ENCODE results near the gene HPSE.
"Not testable (repeated sequence)": the region's sequence is repeated elsewhere in the genome, so short reads cannot be mapped to it uniquely, and the experiment has no call there.

HPSE gene

DNA sequence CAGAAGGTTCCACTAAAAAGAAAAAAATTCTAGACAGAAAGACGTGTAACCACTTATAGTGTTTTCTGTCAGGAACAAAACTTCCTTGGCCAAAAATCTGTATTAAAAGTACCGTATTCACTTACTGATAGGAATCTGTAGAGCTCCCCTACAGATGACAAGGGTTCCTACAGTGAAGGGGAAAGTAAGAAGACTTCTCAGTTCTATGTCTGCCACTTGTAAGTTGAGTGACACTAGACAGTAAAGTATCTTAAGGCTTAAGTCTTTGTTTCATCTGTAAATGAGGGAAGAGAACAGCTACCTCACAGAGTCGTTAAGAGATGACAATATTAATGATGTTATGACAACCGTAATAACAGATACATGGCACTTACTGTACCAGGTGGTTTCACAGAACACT is 53.3 kb downstream of the HPSE start:
- DNase-seq: no peak

DNA sequence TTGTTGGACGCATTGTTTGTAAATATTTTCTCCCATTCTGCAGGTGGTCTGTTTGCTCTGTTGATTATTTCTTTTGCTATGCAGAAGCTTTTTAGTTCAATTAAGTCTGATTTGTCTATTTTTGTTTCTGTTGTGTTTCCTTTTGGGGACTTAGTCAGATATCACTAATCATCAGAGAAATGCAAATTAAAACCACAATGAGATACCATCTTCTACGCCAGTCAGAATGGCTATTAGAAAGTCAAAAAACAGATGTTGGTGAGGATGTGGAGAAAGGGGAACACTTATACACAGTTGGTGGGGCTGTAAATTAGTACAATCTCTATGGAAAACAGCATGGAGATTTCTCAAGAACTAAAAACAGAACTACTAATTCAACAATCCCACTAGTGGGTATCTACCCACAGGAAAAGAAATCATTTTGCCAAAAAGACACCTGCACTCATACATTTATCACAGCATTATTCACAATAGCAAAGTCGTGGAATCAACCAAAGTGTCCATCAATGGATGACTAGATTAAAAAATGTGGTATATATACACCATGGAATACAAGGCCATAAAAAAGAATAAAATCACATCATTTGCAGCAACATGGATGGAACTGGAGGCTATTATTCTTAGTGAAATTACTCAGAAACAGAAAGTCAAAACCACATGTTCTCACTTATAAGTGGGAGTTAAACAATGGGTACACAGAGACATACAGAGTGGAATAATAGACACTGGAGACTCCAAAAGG is 58.2 kb downstream of the HPSE start:
- no peak for DNase-seq

DNA sequence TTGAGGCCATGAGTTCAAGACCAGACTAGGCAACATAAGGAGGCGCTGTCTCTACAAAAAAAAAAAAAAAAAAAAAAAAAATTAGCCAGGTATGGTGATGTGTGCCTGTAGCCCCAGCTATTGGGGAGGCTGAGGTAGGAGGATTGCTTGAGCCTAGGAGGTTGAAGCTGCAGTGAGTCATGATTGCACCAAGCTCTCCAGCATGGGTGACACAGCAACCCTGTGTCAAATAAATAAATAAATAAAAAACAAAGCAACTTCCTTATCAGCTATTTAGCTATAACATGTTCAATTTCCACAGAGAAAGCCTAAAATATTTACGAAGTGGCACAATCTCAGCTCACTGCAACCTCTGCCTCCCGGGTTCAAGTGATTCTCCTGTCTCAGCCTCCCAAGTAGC is 60.7 kb downstream of the HPSE start:
- DNase-seq: not testable (repeated sequence)

DNA sequence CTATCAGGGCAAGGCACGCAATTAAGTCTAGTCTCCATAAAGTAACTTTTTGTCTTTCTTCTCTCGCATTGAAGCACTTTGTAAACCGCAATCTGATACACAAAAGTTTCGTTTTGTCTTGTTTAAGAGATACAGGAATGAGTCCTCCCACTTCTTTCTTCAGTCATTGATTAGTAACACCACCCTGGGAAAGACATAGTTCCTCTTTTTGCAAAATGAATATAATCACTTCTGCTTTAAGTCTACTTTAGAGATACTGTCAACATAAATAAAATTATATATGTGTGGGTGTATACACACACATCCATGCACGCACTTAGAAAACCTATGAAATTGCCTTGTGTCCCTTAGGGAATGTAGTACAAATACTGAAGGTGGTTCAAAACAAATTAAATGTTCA is 61.7 kb downstream of the HPSE start:
- no peak for DNase-seq

DNA sequence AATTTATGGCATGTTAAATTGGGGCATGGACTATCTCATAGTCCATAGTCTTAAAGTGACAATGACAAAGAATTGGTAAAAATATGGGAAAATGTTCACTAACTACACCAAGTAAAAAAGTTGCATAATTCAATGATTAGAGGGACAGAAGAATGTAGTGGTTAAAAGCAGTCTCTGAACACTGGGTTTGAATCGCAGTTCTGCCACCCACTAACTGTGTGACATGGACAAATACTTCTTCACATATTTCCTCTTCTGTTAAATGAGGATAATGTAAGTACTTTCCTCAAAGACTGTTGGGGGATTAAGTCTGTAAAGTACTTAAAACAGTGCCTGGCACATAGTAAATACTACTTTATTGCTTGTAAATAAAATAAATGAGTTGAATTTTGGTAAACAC is 65.4 kb downstream of the HPSE start:
- DNase-seq: no peak

DNA sequence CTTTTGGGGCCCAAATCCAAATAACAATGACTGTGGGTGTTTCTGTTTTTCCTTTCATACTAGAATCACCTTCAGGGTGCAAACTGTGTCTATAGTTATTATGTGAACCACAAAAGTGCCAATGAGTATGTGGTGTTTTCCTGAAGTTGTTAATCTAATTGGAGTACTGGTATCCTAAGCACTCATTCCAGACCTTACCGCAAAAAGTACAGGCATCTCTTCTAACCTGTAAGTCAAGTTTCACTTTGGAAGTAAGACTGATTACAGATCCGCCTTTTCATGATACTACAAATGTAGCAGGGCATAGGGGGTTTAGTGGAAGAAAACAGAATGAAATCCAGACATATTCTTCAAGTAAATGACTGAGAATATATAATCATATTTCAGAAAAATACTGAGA is 66.2 kb downstream of the HPSE start:
- DNase-seq: no peak

DNA sequence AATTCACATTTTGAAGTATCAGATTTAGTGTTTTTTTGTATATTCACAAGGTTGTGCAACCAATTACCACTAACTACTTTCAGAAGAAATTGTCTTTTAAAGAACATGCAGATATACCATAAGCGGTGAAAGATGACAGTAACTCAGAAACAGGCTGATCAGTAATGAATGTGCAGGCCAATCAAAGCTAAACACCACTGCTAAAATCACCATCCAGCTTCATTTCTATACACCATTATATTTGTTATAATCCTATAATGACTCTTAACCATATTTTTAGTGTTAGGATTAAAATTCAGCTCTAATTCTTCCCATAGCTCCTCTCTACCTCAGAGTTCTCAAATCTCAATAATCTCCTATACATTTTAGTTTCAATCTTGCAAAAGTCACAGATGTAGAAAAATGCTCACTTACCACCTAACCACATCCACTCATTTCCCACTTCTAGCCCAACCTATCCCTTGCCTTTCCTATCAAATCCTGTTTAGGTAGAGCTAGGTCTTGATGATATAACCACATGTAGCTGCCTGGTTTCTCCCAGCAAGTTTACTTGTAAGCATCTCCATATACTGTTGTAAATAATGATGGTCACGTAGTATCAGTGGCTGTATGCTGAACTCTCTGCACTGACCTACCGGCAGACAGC is 66.7 kb downstream of the HPSE start:
- no peak for DNase-seq

DNA sequence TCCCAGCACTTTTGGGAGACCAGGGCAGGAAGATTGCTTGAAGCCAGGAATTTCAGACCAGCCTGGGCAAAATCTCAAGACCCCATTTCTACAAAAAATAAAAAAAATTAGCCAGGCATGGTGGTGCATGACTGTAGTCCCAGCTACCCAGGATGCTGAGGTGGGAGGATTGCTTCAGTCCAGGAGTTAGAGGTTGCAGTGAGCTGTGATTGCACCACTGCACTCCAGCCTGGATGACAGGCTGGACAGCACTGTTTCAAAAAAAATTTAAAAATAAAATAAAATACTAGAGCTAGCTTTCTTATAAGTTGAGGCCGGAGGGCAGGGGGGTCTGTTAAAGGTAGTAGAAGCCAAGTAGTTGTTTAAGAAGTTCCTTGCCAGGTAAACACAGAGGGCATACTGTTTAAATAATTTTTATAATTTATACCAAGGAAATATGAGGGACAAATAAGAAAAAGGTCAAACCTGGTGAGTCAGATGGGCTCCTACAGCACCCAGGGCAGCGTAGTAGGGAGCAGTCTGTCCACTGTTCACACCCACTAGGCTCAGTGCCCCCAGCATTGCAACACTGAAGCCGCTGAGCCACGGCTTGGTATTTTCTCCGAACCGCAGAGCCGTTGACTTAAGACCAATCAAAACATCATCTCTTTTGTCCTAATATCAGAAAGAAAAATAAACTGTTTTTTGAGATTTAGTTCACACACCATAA is 67.4 kb downstream of the HPSE start:
- DNase-seq: no peak

DNA sequence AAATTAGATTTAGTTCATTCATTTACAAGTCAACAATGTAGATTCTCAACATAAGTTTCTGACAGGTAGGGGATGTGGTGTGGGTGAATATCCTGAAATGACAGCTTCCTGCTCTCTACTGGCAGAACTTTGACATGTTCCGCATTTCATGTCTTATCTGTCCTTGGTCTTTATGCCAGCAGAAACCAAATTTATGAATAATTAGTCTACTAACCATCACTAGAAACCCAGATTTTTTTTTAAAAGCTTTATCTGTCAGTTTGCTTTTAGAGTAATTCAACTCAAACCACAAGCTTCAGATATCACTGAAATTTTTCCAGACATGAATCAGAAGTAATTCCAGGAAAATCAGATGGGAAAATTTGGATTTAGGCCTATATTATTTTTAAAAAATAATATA is 68.0 kb downstream of the HPSE start:
- DNase-seq: no peak

DNA sequence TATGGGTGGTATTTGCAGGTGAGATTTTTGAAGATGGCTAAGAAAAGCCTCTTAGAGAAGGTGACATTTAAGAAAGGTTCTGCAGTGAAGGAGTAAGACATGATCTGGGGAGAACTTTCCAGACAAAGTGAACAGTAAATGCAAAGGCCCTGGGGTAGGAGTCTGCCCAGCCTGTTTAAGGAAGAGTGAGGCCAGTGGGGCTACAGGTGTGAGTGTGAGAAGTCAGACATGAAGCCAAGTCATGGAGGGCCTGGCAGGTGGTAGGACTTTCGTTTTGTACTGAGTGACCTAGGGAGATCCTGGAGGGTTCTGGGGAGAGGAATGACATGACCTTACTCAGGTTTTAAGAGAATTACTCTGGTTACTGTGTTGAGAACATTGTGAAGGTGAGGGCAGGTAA is 71.5 kb downstream of the HPSE start:
- DNase-seq: no peak

DNA sequence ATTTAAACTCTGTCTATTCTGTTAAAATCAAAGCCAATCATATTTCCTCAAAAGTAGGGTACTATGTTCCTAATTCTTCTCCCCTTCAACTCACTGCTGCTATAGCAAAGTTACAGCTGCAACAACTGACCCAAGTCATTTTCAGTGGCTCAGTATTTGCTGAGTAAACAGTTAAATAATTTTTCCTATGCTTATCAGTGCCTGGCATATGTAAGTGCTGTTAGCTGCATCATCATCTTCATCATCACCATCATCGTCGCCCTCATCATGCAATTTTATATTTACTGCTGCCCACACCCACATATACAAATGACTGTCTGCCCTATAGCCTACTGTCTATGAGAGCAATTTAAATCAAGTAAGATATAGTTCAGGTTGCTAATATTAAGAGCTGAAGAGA is 72.0 kb downstream of the HPSE start:
- no peak for DNase-seq

DNA sequence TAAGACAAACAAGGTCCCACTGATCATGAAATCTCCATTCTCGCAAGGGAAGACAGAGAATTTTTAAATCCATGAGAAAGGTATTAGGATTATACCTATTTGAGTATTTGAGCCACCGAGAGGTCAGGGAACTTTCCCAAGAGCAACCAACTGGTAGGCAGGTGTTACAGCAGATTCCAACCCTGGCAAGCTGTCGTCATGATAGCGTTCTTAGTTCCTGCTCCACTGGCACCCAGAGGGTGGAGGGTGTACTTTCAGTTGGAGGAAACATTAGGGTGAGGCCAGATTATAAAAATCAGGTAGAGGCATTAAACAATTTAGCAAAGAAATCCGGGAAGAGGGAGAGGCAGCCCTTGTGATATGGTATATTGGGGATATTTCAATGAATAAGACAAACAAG is 73.3 kb downstream of the HPSE start:
- no peak for DNase-seq

DNA sequence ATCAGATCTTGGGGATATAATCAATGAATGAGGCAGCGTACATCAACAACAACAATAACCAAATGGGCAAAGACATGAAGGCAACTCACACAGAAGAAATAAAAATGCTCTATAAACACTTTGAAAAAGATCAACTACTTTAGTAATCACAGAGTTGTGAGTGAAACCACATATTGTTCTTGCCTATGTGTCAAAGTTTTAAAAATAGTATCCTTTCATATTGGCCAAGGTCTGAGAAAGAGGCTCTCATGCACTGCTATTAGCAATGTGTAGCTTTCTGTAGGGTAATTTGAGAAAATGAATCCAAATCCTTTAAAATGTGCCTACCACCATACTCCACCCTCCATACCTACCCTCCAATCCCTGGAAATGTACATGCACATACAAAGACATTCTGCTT is 75.1 kb downstream of the HPSE start:
- no peak for DNase-seq

DNA sequence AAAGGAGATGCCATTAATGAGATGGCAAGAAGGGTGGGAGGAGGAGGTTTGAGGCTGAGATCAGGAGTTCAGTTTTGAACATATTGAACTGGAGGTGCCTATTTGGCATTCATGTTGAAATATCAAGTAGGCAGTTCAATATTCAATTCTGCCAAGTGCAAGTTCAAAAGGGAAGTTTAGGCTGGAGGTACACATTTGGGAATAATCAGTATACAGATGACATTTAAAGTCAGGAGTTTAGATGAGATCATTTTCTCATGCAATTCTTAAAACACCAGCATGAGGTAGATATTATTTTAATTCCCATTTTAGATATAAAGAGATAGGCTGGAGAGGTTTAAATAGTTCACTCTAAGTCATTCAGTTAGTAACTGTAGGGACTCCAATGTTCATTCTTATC is 76.2 kb downstream of the HPSE start:
- DNase-seq: no peak

DNA sequence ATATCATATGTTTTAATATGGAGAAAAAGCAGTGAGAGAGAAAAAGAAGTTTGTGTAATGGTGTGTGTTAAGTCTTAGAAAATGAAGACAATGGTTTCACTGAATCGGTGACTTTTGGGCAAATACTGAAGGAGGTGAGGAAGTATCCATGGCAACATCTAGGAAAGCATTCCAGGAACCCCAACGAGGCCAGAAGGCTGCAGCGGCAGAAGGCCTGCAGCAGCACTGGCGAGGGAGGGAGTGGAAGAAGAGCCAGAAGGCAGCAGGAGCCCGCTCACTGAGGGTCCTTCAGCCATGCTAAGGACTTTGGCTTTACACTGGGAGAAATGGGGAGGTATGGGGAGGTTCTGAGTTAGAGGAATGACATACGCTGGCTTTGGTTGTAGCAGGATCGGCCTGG is 76.8 kb downstream of the HPSE start:
- DNase-seq: no peak

DNA sequence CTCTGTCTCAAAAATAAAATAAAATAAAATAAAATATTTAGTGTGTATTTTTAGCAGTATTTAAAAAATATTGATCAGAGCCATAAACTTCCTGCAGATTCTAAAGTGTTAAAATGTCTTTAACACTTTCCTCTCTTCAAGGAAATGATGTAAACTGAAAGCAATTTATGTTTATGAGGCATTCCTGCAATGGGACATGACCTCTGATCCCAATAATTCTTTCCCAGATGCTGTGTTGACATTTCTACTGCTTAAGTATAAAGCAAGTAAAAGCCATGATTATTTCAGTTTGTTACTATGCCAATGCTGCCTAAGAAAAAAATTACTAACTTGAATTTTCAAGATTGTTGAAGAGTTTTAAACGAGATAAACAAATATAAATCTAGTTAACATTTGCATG is 79.1 kb downstream of the HPSE start:
- DNase-seq: no peak

DNA sequence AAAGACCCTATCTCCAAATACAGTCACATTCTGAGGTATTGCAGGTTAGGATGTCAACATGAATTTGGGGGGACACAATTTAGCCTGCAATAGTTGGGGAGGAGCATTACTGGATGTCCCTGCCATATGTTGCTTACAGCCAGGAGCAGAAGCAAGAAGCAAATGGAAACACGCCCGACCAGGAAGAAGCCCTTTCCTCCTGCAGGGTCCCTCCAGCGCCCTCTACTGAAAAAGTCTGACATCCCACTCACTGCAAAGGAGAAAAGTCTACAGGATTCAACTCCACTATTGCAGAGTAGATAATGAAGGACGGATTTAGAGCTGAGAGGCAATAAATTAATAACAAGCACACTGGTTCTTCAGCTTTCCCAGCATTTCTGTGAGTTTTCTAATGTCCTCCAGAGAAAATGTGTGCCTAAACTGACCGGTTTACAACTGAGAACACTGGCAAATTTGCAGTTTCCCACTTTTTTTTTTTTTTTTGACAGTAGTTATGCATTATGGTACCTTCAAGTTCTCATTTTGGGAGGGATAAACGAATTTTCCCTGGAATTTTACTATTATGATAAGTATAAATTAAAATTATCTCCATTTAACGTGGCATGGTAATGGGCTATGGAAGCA is 81.8 kb downstream of the HPSE start:
- peak; percentile 75 for DNase-seq

DNA sequence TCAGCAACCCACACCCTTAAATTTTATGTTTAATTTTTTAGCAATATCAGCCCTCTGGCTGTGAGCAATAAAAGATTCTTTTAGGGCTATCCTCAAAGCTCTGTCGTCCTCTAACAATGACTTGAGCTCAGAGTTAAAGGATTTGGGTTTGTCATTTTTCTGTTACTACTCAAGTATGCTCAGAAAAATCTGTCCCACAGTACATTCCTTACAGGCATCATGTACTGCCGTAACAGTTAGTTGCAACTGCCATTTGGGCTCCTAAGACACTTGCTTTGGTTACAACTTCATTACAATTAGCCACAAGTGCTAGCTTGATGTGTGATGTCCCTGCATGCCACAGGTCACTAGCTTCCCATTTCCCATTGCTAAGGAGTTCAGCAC is 83.2 kb downstream of the HPSE start:
- DNase-seq: no peak

DNA sequence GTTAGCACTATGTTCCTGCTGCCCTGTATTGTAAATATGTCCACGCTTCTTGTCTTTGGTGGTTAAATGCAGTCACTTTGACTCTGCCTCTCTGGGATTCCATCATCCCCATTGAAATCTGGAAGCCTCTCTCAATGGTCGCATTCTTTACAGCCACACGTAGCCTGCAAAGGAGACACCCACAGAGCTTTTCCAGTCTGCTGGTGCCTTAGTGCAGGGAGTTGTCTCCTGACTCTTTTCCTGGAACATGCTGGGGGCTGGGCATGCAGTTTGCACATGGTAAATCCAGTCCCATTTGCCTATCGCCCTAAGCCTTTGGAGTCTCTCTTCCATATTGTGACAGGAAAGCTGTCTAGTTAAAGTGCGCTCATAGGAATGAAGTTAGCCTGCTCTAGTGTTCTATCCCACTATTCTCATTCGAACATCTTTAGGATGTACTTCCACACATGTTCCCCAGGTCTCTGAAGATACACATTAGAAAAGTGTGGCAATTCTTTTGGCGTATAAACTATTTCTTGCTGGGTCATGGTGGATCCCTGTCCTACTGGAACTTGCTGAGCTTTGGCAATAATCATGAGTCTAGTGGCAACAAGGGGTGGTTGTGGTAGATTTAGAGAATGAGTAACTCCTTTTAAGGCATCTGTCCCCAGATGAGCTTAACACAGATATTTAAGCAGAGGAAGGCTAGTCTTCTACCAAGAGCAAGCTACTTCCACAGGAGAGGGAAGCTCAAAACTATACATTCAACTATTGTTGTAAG is 83.8 kb downstream of the HPSE start:
- no peak for DNase-seq

DNA sequence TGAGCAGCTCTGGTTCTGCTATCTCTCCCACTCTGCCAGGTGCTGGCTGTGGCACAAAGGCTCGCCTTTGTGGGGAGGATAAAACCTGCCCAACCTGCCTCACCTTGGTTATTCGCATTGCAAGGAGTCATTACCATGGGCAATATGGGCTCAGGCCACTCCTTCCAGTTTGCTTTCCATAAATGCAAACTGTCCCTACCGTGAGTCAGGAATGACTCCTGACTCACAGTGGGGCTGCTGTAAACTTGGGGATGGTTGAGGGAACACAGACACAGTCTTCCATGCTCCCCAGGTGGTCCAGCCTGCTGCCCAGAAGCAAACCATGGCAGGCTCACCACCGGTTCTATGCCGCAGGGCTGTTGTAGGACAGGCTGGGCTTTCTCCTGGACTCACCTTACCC is 86.2 kb downstream of the HPSE start:
- DNase-seq: no peak

DNA sequence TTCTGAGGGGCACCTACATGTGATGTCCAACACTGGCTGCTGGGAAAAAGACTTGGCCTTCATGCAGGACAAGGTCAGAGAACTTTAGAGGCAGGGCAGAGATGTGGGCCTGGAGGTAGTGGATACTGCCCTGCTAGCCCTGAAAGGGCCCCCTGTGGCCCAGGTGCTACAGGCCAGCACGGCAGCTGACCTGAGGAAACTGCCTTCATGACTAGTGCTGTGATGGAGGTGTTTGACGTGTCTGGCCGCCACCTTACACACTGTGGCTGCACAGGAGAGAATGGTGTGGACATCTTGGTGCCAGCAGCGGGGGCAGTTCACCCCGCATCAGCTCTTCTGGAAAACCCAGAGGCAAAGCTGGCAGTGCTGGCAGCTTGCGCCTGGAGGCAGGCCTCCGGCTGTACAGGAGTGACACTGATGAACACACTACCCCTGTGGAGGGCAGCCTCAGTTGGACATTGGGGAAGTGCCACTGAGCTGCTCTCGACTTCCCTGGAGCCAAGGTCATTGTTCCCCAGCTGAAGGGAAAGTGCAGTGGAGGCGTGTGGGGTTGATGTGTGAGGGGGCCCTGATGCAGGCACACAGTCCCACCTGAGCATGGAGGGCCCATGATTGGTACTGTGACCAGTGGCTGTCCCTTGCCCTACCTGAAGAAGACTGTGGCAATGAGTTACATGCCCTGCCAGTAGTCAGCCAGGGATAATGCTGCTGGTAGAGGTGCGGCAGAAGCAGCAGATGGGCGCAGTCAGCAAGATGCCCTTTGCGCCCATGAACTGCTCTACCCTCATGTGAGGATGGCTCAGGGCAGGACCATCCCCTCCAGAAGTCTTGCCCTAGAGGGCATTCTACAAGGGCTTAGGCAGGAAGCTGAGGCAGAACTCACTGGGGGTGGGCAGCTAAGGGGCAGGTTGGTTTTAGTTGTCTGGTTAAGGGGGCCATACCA is 87.0 kb downstream of the HPSE start:
- DNase-seq: peak; percentile 17
